WTC11 (cell line): ENCODE data around the gene PCGF3. TPM values are rescaled to one million over a fixed set of nuclear protein-coding genes. Genes with fewer than 3 reads are reported as not detected.

ENCODE experiments used
- ATAC-seq: fragments of 200-7000 bp; cut with Tn5 transposase; 2 replicates; pipeline ENCODE4 v1.10.0; 2021; ENCODE audit warnings: mild to moderate bottlenecking, moderate library complexity
- CTCF ChIA-PET: fragments of 300-600 bp; sonication (Branson Sonifier 250); formaldehyde crosslinking; loops from one replicate; lab custom pipeline; 2021; ENCODE audit warnings: antibody characterized with exemption; lab: Charles Lee
- POLR2A ChIA-PET: fragments of 350-600 bp; sonication (Branson Sonifier 250); formaldehyde crosslinking; loops from one replicate; lab custom pipeline; 2021; ENCODE audit warnings: antibody characterized with exemption; lab: Charles Lee
- DNase-seq: peaks from one replicate; pipeline ENCODE4 v3.0.0; 2021; ENCODE audit warnings: low spot score
- H3K27ac Mint-ChIP-seq: 2 replicates; pipeline ENCODE4 v1.8.0; 2021; ENCODE audit warnings: mixed read lengths
- H3K27me3 Mint-ChIP-seq: 2 replicates; pipeline ENCODE4 v1.8.0; 2021; ENCODE audit warnings: low read depth, mild to moderate bottlenecking, moderate library complexity, mixed read lengths
- H3K36me3 Mint-ChIP-seq: 2 replicates; pipeline ENCODE4 v1.8.0; 2021; ENCODE audit warnings: mixed read lengths
- H3K4me1 Mint-ChIP-seq: 2 replicates; pipeline ENCODE4 v1.8.0; 2022; ENCODE audit warnings: mixed read lengths
- H3K4me3 Mint-ChIP-seq: 2 replicates; pipeline ENCODE4 v1.8.0; 2021; ENCODE audit warnings: mild to moderate bottlenecking, moderate library complexity, mixed read lengths
- H3K9me3 Mint-ChIP-seq: 2 replicates; pipeline ENCODE4 v1.8.0; 2021; ENCODE audit warnings: mixed read lengths
- ATF1 ChIP-seq: sonication (generic); formaldehyde crosslinking; IDR thresholded peaks from 2 replicates; pipeline ENCODE4 v1.8.1; 2023; ENCODE audit warnings: mild to moderate bottlenecking, moderate library complexity, missing genetic modification reagents
- EMX1 ChIP-seq: fragments of 250-450 bp; sonication (Bioruptor Pico); IDR thresholded peaks from 2 replicates; pipeline ENCODE4 v1.8.0; 2021; ENCODE audit warnings: mild to moderate bottlenecking
- GABPB1 ChIP-seq: sonication (generic); formaldehyde crosslinking; IDR thresholded peaks from 2 replicates; pipeline ENCODE4 v1.8.1; 2023; ENCODE audit warnings: mild to moderate bottlenecking, missing genetic modification reagents
- GRHL2 ChIP-seq: fragments of 250-450 bp; sonication (Bioruptor Pico); IDR thresholded peaks from 2 replicates; pipeline ENCODE4 v1.8.0; 2022; ENCODE audit warnings: mild to moderate bottlenecking, moderate library complexity; ENCODE audit not compliant: insufficient replicate concordance, severe bottlenecking
- JUN ChIP-seq: sonication (generic); formaldehyde crosslinking; IDR thresholded peaks from 2 replicates; pipeline ENCODE4 v1.8.0; 2023; ENCODE audit warnings: mild to moderate bottlenecking, missing genetic modification reagents
- NR3C1 ChIP-seq: sonication (generic); formaldehyde crosslinking; conservative IDR thresholded peaks from 2 replicates; pipeline ENCODE4 v1.8.1; 2023; ENCODE audit warnings: low read depth, mild to moderate bottlenecking, missing genetic modification reagents
- RELA ChIP-seq: sonication (generic); formaldehyde crosslinking; IDR thresholded peaks from 2 replicates; pipeline ENCODE4 v1.8.1; 2022; ENCODE audit warnings: missing genetic modification reagents, mild to moderate bottlenecking, borderline replicate concordance
- ZNF232 ChIP-seq: sonication (generic); formaldehyde crosslinking; IDR thresholded peaks from 2 replicates; pipeline ENCODE4 v1.8.0; 2022; ENCODE audit warnings: mild to moderate bottlenecking, missing genetic modification reagents
- ZNF396 ChIP-seq: fragments of 250-450 bp; sonication (Bioruptor Pico); IDR thresholded peaks from 2 replicates; pipeline ENCODE4 v1.8.0; 2021; ENCODE audit warnings: mild to moderate bottlenecking, moderate library complexity, borderline replicate concordance
- total RNA-seq: library from RNA; stranded (reverse); gene quantifications from 3 replicates; pipeline ENCODE4 v1.2.3, GENCODE V29; 2021
- TF ChIP-seq, protein P1 (sequence below): sonication (generic); formaldehyde crosslinking; IDR thresholded peaks from 2 replicates; pipeline ENCODE4 v1.8.0; 2022; ENCODE audit warnings: mild to moderate bottlenecking, missing genetic modification reagents
- TF ChIP-seq, protein P2 (sequence below): sonication (generic); formaldehyde crosslinking; IDR thresholded peaks from 2 replicates; pipeline ENCODE4 v1.8.0; 2022; ENCODE audit warnings: mild to moderate bottlenecking, missing genetic modification reagents
- TF ChIP-seq, protein P3 (sequence below): sonication (generic); formaldehyde crosslinking; IDR thresholded peaks from 2 replicates; pipeline ENCODE4 v1.8.1; 2023; ENCODE audit warnings: mild to moderate bottlenecking, missing genetic modification reagents
- TF ChIP-seq, protein P4 (sequence below): sonication (generic); formaldehyde crosslinking; conservative IDR thresholded peaks from 2 replicates; pipeline ENCODE4 v1.8.1; 2022; ENCODE audit warnings: mild to moderate bottlenecking, missing genetic modification reagents
- TF ChIP-seq, protein P5 (sequence below): sonication (generic); formaldehyde crosslinking; conservative IDR thresholded peaks from 2 replicates; pipeline ENCODE4 v1.8.1; 2023; ENCODE audit warnings: mild to moderate bottlenecking, low read depth, missing genetic modification reagents, moderate library complexity
- TF ChIP-seq, protein P6 (sequence below): sonication (generic); formaldehyde crosslinking; IDR thresholded peaks from 2 replicates; pipeline ENCODE4 v1.8.0; 2023; ENCODE audit warnings: missing genetic modification reagents, mild to moderate bottlenecking, borderline replicate concordance

Gene PCGF3
- total RNA-seq, 1 experiment from 2014 or later = 65.7 TPM

DNA sequence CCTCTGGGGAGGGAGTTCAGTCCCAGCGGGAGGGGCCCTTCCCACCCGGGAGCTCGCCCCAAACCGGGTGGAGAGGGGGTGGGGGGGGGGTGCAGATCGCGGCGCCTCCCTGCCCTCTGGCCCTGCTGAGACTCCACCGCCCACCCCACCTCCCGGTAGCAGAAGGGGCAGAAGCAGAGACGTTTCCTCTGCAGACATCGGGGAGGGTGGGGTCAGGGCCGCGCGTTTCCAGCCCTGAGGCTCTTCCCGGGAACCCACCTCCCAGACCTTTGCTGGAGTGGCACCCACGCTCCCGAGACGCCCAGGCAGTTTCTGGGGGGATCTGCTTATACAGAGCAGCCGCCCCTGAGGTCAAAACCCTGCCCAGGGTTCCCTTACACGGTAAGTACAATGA is 90.1 kb downstream of the PCGF3 start:
- peak overlapping the region; percentile 53 for H3K4me3 Mint-ChIP-seq

DNA sequence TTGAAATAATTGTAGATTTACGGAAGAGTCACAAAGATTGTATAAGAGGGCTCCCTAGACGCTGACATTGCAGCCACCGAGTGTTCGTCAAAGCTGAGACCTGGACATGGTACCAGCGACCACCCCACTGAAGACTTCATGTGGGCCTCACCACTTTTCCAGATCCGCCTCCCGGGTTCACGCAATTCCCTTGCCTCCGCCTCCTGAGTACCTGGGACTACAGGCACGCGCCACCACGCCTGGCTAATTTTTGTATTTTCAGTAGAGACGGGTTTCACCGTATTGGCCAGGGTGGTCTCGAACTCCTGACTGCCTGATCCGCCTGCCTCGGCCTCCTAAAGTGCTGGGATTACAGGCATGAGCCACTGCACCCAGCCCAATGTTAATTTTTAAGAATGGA is 90.6 kb downstream of the PCGF3 start:
- Mint-ChIP-seq H3K9me3 (no peaks in the 10 kb centered on the region), H3K27ac (no peak overlapping the region), H3K4me3 (peak overlapping the region; percentile 53), H3K27me3 (peaks cover 66% of the 10 kb centered on the region), H3K36me3 (no peaks in the 10 kb centered on the region), H3K4me1 (peaks cover 23% of the 10 kb centered on the region)
- ChIA-PET POLR2A (no interaction called here), CTCF (interaction anchor here (1.4 to 1.6 kb wide), 2 partner anchors 10 to 31 kb away, joined by 5 to 6 read pairs; no protein-coding TSS in a partner anchor)
- DNase-seq = no peak
- ATAC-seq = no peak
- TF ChIP-seq ZNF232 (CRISPR knock-in tag) (no peak), GABPB1 (CRISPR knock-in tag) (no peak), NR3C1 (CRISPR knock-in tag) (no peak), ZNF396 (CRISPR knock-in tag) (no peak), JUN (CRISPR knock-in tag) (no peak), EMX1 (CRISPR knock-in tag) (no peak), ATF1 (no peak)
- TF ChIP-seq, protein P1, sequence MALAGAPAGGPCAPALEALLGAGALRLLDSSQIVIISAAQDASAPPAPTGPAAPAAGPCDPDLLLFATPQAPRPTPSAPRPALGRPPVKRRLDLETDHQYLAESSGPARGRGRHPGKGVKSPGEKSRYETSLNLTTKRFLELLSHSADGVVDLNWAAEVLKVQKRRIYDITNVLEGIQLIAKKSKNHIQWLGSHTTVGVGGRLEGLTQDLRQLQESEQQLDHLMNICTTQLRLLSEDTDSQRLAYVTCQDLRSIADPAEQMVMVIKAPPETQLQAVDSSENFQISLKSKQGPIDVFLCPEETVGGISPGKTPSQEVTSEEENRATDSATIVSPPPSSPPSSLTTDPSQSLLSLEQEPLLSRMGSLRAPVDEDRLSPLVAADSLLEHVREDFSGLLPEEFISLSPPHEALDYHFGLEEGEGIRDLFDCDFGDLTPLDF (CRISPR knock-in tag) = no peak
- TF ChIP-seq, protein P2, sequence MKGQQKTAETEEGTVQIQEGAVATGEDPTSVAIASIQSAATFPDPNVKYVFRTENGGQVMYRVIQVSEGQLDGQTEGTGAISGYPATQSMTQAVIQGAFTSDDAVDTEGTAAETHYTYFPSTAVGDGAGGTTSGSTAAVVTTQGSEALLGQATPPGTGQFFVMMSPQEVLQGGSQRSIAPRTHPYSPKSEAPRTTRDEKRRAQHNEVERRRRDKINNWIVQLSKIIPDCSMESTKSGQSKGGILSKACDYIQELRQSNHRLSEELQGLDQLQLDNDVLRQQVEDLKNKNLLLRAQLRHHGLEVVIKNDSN (CRISPR knock-in tag) = no peak
- TF ChIP-seq, protein P3, sequence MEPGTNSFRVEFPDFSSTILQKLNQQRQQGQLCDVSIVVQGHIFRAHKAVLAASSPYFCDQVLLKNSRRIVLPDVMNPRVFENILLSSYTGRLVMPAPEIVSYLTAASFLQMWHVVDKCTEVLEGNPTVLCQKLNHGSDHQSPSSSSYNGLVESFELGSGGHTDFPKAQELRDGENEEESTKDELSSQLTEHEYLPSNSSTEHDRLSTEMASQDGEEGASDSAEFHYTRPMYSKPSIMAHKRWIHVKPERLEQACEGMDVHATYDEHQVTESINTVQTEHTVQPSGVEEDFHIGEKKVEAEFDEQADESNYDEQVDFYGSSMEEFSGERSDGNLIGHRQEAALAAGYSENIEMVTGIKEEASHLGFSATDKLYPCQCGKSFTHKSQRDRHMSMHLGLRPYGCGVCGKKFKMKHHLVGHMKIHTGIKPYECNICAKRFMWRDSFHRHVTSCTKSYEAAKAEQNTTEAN (CRISPR knock-in tag) = no peak
- TF ChIP-seq, protein P4, sequence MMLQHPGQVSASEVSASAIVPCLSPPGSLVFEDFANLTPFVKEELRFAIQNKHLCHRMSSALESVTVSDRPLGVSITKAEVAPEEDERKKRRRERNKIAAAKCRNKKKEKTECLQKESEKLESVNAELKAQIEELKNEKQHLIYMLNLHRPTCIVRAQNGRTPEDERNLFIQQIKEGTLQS (CRISPR knock-in tag) = no peak
- TF ChIP-seq, protein P5, sequence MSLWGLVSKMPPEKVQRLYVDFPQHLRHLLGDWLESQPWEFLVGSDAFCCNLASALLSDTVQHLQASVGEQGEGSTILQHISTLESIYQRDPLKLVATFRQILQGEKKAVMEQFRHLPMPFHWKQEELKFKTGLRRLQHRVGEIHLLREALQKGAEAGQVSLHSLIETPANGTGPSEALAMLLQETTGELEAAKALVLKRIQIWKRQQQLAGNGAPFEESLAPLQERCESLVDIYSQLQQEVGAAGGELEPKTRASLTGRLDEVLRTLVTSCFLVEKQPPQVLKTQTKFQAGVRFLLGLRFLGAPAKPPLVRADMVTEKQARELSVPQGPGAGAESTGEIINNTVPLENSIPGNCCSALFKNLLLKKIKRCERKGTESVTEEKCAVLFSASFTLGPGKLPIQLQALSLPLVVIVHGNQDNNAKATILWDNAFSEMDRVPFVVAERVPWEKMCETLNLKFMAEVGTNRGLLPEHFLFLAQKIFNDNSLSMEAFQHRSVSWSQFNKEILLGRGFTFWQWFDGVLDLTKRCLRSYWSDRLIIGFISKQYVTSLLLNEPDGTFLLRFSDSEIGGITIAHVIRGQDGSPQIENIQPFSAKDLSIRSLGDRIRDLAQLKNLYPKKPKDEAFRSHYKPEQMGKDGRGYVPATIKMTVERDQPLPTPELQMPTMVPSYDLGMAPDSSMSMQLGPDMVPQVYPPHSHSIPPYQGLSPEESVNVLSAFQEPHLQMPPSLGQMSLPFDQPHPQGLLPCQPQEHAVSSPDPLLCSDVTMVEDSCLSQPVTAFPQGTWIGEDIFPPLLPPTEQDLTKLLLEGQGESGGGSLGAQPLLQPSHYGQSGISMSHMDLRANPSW = no peak
- TF ChIP-seq, protein P6, sequence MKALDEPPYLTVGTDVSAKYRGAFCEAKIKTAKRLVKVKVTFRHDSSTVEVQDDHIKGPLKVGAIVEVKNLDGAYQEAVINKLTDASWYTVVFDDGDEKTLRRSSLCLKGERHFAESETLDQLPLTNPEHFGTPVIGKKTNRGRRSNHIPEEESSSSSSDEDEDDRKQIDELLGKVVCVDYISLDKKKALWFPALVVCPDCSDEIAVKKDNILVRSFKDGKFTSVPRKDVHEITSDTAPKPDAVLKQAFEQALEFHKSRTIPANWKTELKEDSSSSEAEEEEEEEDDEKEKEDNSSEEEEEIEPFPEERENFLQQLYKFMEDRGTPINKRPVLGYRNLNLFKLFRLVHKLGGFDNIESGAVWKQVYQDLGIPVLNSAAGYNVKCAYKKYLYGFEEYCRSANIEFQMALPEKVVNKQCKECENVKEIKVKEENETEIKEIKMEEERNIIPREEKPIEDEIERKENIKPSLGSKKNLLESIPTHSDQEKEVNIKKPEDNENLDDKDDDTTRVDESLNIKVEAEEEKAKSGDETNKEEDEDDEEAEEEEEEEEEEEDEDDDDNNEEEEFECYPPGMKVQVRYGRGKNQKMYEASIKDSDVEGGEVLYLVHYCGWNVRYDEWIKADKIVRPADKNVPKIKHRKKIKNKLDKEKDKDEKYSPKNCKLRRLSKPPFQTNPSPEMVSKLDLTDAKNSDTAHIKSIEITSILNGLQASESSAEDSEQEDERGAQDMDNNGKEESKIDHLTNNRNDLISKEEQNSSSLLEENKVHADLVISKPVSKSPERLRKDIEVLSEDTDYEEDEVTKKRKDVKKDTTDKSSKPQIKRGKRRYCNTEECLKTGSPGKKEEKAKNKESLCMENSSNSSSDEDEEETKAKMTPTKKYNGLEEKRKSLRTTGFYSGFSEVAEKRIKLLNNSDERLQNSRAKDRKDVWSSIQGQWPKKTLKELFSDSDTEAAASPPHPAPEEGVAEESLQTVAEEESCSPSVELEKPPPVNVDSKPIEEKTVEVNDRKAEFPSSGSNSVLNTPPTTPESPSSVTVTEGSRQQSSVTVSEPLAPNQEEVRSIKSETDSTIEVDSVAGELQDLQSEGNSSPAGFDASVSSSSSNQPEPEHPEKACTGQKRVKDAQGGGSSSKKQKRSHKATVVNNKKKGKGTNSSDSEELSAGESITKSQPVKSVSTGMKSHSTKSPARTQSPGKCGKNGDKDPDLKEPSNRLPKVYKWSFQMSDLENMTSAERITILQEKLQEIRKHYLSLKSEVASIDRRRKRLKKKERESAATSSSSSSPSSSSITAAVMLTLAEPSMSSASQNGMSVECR (CRISPR knock-in tag) = no peak

More for the DNA sequence above, 90.1 kb downstream of the PCGF3 start:
- ATAC-seq (no peak), DNase-seq (no peak)
- Mint-ChIP-seq H3K9me3 (no peaks in the 10 kb centered on the region), H3K27me3 (peaks cover 64% of the 10 kb centered on the region), H3K4me1 (peaks cover 23% of the 10 kb centered on the region), H3K27ac (no peak overlapping the region), H3K36me3 (no peaks in the 10 kb centered on the region)
- no peak for TF ChIP-seq JUN (CRISPR knock-in tag)
- TF ChIP-seq RELA (CRISPR knock-in tag) = no peak
- TF ChIP-seq, protein P6 (CRISPR knock-in tag) = no peak
- no peak for TF ChIP-seq GRHL2 (CRISPR knock-in tag)
- POLR2A ChIA-PET = no interaction called here
- CTCF ChIA-PET = interaction anchor here (0.8 to 3.3 kb wide), 7 partner anchors 9 to 193 kb away, joined by 3 to 19 read pairs (median 5); no protein-coding TSS in a partner anchor
